AG09319 (cell line): ENCODE results near the gene PJA1.

ENCODE experiments used
- DNase-seq: peaks from one replicate; pipeline ENCODE4 v3.0.0-alpha.2; 2010; ENCODE audit warnings: low read depth; ENCODE audit errors: extremely low read depth
- TF ChIP-seq, protein P1 (sequence below): IDR thresholded peaks from 2 replicates; pipeline ENCODE4 v1.5.1; 2011; ENCODE audit warnings: low read depth, mild to moderate bottlenecking, inconsistent platforms, low read length, moderate library complexity

Gene PJA1

DNA sequence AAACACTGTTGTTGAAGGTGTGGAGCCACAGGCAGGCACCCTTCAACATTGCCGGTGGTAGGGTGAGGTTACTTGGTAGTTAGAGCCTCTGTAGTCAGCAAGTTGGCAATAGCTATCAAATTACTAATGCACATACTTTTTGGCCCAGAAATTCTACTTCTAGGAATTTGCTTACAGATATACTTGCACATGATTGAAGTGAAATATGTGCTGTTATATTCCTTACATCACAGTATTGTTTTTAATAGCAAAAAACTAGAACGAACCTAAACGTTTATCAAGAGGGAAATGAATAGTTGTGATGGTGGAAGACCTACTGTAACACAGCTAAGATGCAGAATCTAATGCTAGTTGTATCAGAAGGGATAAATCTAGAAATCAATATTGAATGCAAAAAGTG, 7.7 kb upstream of the PJA1 start:
- DNase-seq = no peak
- TF ChIP-seq, protein P1, sequence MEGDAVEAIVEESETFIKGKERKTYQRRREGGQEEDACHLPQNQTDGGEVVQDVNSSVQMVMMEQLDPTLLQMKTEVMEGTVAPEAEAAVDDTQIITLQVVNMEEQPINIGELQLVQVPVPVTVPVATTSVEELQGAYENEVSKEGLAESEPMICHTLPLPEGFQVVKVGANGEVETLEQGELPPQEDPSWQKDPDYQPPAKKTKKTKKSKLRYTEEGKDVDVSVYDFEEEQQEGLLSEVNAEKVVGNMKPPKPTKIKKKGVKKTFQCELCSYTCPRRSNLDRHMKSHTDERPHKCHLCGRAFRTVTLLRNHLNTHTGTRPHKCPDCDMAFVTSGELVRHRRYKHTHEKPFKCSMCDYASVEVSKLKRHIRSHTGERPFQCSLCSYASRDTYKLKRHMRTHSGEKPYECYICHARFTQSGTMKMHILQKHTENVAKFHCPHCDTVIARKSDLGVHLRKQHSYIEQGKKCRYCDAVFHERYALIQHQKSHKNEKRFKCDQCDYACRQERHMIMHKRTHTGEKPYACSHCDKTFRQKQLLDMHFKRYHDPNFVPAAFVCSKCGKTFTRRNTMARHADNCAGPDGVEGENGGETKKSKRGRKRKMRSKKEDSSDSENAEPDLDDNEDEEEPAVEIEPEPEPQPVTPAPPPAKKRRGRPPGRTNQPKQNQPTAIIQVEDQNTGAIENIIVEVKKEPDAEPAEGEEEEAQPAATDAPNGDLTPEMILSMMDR = no peak

DNA sequence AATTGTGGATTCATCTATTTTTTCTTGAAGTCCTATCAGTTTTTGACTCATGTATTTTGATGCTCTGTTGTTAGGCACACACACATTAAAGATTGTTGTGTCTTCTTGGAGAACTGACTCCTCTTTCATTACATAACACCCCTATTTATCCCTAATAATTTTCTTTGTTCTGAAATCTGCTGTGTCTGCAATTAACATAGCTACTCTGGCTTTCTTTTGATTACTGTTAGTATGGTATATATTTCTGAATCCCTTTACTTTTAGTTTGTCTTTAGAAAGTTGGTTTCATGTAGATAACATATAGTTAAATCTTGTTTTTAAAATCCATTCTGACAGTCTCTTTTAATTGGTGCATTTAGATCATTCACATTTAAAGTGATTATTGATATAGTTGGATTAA, 5.1 kb upstream of the PJA1 start:
- DNase-seq = no peak
- TF ChIP-seq, protein P1 = no peak

DNA sequence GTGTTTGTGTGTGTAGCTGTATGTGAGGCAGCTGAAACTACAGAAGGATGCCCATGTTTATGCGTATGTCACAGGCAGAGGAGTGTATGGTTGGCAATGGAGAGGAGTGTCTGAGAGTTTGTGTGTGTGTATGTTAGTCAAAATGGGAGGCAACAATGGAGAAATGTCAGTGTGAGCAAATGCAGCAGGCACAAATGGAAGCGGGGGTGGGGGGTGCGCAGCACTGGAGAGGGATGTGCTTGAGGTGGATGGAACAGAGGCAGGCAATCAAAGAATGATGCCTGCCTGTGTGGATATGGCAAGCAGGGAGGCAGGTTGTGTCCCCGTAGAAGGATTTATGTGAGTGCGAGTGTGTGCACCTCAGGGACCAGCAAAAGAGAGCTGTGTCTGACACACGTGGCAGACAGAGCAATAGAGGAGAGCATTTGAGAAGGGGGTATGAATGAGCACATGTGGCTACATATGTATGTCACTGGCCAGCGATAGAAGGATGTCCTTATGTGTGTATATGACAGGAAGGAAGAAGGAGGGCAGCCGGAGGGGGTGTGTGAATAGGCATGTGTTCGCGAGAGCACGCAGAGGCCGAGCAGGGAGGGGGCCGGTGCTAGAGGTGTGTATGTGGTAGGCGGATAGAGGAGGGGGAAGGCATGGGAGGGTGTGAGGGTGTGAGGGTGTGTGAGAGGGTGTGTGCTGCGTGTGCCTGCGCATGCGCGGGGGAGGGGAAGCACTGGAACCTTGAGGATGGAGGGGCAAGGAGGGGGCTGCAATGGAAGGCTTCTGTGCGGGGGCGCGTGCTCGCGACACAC, 1.1 kb downstream of the PJA1 start:
- TF ChIP-seq, protein P1 = no peak
- DNase-seq = no peak

DNA sequence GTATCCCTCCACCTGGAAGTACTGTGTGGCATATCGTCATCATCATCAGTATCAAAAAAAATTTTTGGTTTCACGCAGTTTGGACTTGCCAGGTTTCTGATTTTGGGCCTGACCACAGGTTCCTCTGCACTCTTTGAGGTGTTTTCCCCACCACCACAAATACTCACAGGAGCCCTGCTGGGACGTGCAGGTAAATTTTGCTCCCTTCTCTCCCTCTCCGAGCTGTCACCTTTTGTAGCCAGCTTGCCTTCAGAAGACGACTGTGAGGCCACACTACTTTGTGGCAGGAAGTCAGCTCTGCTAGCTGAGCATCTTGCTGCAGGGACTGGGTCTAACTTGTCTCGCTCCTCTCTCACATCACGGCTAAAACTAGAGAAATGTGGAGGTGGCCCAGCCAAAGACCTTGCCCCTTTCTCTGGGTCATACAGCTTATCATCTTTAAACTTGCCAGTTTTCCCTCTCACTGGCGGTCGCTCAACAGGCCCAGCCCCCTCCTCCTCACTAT, 2.8 kb downstream of the PJA1 start:
- TF ChIP-seq, protein P1 = no peak
- DNase-seq = no peak

DNA sequence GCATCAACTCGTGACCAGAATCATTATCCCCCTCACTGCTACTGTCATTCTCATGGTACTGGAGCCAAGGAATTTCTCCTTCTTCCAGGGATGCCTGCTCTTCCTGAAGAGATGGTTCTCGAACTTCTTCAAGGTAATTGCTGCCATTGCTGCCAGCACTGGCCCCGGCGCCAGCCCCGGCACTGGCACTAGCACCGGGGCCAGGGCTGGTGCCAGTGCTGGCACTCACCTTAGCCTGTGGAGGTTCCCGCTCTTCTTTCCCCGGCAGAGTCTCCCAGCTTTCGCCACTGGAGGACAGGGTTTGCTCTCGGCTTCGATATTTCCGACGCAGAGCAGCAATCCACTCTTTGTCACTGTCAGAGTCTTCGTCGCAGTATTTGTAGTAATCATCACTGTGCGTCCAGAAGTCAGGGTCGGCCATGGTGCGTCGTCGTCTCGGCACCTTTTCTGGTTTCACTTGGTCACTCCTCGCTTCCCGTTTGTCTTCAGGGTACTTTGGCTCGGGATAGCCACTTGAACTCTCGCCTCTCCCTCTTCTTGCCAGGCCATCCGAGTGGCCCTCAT, 3.4 kb downstream of the PJA1 start:
- TF ChIP-seq, protein P1 = no peak

DNA sequence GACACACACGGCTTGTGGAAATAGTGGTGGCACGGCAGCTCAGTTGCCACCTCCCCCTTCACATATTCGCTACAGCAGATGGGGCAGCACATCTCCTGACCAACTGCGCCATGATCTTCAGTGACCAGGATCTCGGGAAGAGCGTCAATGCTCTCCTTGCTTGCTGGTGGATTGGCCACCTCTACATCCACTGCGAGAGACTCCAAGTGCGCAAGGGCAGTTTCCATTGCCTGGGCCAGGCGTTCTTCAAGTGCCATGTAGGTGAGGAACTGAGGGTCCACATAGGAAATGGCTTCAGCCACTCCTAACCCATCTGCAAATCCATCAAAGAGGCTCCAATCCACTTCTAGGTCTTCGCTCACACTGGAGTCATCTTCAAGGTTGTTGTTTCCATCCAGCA, 3.9 kb downstream of the PJA1 start:
- TF ChIP-seq, protein P1 = no peak

More for the DNA sequence above, 3.4 kb downstream of the PJA1 start:
- no peak for DNase-seq

DNA sequence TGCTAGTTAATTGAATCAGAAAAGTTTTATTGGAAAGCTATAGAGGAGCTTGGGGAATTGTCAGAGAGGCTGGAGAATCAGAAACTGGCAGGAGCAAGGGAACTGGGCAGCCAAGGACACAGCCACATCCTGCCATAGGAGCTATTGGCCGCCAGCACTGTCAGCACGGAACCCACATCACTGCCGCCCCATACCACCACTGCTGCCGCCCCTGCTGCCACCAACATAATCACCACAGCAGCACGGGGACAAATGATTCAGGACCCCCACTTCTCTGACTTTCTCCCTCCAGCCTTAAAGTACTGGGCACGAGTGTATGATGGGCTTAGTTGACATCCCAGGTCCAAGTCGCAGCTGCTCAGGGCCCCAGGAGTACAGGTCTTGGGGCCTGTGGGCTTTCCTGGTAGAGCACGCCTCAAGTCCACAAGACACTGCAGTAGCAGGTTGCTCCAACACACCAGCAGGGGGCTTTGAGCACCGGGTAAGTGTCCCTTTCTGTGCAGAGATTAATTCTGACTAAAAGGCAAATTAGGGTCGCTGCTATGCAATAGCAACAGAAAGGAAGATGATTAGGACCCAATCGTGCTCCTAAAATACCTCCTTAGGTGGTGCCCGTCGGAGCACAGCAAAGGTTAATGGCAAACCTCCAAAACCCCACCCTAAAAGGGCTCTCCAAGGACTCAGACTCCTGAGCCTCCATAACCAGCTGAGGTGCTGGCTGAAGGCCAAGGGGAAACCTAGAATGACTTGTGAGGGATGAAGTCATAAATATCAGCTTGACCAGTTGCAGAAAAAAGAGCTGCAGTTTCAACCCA, 6.9 kb downstream of the PJA1 start:
- TF ChIP-seq, protein P1 = peak; percentile 55
- no peak for DNase-seq

More for the DNA sequence above, 3.9 kb downstream of the PJA1 start:
- no peak for DNase-seq
